Activated CD8-positive, alpha-beta memory T cell treated with anti-CD3 and anti-CD28 coated beads for 36 hours (primary cell): ENCODE data around the gene ABLIM1. TPM values are rescaled to one million over a fixed set of nuclear protein-coding genes. Genes with fewer than 3 reads are reported as not detected.

Experiments
- CTCF ChIA-PET: fragments of 350-600 bp; sonication (Branson Sonifier 250); formaldehyde crosslinking; loops from one replicate; lab custom pipeline; 2021; ENCODE audit warnings: antibody characterized with exemption; lab: Charles Lee
- POLR2A ChIA-PET: fragments of 350-600 bp; sonication (Branson Sonifier 250); formaldehyde crosslinking; loops from one replicate; lab custom pipeline; 2021; ENCODE audit warnings: antibody characterized with exemption; lab: Charles Lee
- total RNA-seq, 2 experiments: library from RNA; stranded (reverse); gene quantifications; one replicate each; pipeline ENCODE4 v1.2.3, GENCODE V29; 2021

The ABLIM1 gene
- total RNA-seq, 2 experiments from 2014 or later = 44.4 to 47.7 TPM

DNA sequence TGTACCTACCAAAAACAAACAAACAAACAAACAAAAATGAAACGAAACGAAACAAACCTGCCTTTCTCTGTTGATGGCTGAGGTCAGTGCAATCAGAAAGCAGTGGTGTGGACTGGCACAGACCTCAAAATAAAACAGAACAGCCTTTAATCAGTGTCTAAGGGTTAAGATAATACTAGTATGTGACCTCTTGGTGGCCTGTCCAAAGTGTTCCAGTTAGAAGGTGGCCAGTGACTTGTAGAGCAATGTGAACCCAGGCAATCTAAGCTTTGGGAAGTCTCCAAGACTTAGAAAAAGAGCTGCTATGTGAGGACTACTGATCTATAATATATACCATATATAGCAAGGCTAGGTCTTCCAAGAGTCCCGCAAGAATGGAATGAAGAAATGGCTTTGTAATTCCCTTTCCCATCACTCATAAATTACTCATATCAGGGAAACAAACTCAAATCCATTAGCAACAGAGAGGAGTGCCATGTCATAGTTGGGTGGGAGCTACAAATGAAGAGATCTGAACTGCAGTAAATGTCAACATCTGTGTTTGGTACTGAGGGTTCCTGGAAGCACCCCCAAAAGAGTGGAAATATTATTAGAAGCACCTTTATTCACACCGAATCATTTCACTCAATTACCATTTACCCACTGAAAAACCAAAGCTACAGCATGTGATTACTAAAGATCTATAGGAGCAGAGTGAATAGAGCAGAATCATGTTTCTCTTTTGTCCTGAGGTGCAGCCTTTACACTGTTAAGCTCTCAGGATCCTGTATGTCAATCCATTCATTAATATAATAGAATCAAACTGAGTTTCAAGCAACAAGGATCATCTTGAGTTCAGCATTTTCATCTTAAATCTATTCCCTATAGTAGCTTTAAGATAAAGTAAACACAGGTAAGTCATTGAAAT, 28.0 kb downstream of the ABLIM1 start:
- ChIA-PET POLR2A (no interaction called here), CTCF (interaction anchor here (1.6 kb wide), 1 partner anchor 8 kb away, joined by 4 read pairs; no protein-coding TSS in a partner anchor)

DNA sequence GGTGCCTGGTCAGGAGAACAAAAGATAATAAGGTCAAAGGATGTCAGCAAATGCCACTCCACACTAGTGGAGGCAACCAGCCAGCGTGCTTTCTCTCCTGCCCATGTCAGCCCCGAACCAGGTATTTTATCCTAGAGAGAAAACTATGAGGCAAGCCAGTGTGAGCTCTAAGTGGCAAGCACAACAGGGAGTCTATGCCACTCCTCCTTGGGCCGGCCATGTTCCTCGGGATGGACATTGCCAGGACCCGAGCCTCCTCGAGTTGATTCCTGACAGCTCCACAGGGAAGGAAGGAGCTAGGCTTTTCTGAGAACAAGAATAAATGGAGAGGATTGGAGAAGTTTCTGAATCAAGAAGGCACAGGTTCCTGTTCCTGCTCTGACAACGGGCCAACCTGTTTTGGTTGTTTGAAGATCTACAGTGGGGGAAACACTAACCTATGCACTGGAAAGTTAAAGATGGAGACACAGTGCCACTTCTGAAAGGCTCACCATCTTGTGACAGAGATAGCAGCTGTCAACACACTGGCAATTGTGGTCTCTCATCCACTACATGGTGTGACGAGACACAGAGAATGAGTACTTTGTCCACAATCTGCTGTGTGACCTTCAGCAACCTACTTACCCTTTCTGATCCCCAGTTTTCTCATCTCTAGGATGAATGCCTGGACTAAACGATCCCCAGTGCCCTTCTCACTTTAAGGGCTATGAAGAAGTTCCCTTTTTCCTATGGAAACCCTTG, 28.8 kb downstream of the ABLIM1 start:
- CTCF ChIA-PET = no interaction called here
- POLR2A ChIA-PET = no interaction called here

DNA sequence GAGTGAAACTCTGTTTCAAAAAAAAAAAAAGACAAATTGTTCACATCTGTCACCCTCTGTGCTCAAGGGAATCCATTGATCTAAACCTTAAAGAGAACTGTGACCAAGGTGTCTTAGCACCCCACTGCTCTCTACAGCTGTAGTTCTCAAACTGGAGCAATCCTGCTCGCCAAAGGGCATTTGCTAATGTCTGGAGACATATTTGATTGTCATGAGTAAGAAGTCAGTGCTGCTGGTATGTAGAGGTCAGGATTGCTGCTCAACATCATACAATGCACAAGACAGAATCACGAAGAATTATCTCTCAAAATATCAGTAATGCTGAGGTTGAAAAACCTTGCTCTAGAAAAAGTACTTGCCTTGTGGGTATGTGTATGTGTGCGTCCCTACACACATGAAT, 30.0 kb downstream of the ABLIM1 start:
- ChIA-PET POLR2A (no interaction called here), CTCF (interaction anchor here (1.5 kb wide), 1 partner anchor 67 kb away, joined by 3 read pairs; no protein-coding TSS in a partner anchor)

DNA sequence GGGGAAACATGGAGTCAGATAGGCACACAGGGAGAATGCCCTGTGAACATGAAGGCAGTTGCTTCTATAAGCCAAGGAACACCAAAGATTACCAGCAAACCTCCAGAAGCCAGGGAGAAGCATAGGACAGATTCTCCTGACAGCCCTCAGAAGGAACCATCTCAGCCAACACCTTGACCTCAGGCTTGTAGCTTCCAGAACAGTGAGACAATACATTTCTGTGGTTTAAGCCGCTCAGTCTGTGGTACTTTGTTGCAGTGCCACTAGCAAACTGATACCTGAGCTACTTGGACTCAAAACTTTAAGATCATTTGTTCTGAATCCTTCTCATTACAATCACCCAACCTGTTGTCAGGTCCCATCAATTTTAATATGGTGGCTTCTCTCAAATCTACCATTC, 31.2 kb downstream of the ABLIM1 start:
- ChIA-PET POLR2A (no interaction called here), CTCF (interaction anchor here (1.5 kb wide), 1 partner anchor 68 kb away, joined by 3 read pairs; no protein-coding TSS in a partner anchor)

DNA sequence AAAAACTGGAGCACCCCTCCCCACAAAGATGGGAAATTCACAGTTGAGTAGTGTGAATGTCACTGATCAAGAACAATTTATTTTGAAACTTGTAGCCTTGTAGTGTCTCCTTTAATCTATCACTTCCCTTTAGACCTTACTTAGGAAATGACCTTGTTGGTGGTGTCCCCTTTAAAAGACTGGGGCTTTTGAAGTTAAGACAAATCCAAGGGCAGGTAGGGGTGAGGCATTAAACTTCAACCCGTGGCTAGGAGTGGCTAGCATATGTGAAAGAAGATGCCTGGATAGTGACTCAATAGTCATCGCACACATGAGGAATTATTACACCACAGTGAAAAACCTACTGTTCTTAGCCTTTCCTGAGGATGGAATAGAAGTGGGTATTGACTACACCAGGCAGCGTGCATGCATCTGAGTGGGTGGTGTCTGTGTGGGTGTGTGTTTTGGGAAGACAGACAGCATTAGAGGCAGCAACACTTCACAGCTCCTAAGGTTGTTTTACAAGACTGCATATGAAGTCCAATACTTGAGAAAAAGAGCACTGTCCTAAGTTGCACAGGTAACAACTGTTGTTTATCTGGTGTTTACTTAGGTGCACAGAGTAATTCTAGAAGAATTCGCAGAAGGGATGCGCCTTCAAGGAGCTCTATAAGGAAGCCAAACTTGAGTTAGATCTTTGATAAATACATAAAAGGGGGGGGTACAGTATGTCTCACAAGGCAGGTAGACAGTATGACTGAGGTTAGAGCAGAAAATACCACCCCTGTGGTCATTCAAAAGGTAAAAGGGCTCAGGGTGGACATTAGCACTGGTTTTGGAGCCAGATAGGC, 32.9 kb downstream of the ABLIM1 start:
- ChIA-PET POLR2A (no interaction called here), CTCF (no interaction called here)

DNA sequence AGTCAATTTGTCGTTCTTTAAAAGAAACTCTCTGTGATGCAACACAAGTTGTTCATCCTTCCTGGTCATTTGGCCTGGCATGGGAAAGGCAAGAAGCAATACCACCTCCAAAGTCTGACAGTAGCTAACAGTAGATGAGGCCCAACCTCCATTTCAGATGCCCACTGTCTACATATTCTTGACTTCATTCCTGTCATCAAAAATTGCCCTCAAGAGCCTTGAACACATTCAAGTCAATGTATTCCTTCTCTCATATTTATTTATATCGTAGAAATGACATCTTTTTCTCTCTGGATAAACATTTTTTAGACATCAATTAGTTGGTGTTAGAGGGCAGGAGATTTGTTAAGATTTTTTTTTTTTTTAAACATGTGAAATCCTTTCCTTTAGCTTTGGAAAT, 33.7 kb downstream of the ABLIM1 start:
- POLR2A ChIA-PET = no interaction called here
- CTCF ChIA-PET = no interaction called here

DNA sequence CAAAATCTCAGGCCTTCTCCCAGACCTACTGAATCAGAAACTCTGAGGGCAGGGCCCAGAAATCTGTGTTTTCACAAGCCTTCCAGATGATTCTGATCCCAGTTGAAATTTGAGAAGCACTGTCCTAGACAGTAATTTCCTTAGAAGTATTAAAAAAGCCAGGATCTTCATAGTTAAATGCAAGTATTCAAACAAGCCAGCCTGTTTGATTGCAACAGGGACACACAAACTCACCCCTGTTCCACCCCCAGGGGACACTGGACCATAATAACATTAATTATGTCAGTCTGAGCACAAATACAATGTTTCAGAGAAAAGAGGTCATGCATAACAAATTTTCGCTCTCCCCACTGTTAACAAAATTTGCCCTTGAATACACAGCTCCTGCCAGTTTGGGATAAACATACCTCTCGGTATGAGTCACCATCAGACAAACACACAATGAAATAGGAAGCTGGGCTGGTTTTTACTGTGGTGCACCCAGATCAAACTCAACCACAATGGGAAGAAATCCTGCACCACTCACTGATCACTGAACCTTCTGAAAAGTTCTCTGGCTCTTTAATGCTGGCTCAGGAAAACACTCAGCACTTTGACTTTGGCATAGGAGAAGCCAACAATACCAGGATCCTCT, 34.3 kb downstream of the ABLIM1 start:
- ChIA-PET CTCF (no interaction called here), POLR2A (no interaction called here)

DNA sequence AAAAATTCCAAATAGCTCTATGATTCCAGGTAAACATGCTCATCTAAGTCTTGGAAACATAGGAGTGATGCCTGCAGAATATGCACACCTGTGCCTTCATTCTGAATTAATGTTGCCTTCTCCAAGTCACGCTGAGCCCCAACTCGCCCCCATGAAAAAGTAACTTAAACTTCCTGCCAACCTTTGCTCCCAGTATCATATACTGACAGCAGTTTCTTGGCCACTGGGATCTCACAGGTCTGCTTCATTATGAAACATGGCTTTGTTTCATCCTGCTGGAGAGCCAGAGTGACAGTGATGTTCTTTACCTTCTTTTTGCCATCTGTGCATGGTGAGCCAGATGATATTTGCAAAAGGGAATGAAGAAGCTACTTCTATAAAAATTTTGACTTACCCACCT, 34.9 kb downstream of the ABLIM1 start:
- CTCF ChIA-PET = no interaction called here

DNA sequence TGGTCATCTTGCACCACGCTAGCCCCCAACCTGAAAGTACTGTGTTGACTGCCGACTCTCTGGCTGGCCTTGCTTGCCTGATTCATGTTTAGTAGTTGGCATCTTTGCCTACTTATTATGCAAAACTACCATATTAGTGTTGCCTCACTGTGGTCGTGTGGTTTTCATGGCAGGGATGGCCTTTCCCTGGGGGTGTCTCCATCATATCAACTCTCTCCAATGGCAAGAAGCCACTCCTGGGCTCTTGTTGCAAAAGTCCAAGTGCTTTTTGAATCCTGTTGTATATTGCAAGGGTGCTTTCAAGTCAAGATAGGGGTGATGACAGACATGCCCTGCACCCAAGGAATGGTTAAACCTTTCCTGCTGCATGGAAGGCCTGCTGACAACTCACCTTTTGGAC, 39.4 kb downstream of the ABLIM1 start:
- CTCF ChIA-PET = no interaction called here
- POLR2A ChIA-PET = no interaction called here

More for the DNA sequence above, 34.9 kb downstream of the ABLIM1 start:
- POLR2A ChIA-PET = no interaction called here

DNA sequence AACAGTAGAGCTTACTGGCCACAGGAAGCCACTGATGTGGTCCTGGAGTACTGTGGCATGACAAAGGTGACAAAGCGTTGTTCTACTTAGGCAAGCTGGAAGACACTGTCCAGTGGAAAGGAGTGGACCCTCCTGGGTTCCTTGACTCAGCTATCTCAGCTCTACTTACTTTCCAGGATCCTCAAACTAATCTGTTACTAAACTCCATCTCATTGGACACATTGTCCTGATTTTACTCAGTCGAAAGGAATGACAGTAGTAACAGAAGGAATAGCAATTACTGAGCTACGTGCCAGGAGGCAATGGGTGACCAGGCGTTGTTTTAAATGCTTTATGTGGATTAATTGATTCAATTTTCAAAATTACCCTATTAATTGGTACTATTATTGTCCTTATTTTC, 41.6 kb downstream of the ABLIM1 start:
- ChIA-PET POLR2A (no interaction called here), CTCF (interaction anchor here (0.7 kb wide), 1 partner anchor 158 kb away, joined by 3 read pairs; no protein-coding TSS in a partner anchor)

DNA sequence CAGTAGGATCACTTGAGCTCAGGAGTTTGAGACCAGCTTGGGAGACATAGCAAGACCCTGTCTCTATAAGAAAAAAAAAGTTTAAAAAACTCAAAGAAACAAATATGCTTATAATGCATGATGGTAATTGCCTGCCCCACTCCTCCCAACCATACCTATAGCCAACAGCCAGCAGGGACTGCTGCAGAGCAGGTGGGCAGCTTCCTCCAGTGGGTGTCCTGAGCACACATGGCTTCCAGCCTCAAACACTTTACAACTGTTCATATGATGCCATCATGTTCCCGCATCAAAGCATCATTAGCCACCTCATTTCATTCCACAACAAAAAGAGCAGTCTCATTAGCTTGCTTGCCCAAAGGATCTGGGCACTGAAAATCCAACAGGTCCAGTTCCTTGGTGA, 42.0 kb downstream of the ABLIM1 start:
- CTCF ChIA-PET = interaction anchor here (1.1 kb wide), 1 partner anchor 22 kb away, joined by 3 read pairs; no protein-coding TSS in a partner anchor
- POLR2A ChIA-PET = no interaction called here

DNA sequence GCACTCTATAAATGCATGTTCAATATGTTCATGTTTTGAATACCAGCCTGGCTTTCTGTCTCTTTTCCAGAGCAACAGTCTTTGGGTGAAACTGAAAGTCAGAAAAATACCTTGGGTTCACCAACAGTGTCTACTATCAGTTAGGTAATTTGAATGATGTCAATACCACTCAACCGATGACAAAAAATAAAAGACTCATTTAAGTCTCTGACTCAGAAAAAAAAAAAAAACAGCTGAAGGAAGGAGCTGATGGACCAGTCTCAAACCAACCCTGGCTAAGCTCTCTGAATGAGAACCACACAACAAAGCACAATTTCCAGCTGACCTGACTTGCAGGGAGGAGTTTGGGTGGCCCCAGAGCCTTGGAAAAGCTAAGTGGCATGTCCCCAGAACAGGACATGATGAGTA, 42.5 kb downstream of the ABLIM1 start:
- ChIA-PET POLR2A (no interaction called here), CTCF (interaction anchor here (1.1 kb wide), 1 partner anchor 22 kb away, joined by 3 read pairs; no protein-coding TSS in a partner anchor)

DNA sequence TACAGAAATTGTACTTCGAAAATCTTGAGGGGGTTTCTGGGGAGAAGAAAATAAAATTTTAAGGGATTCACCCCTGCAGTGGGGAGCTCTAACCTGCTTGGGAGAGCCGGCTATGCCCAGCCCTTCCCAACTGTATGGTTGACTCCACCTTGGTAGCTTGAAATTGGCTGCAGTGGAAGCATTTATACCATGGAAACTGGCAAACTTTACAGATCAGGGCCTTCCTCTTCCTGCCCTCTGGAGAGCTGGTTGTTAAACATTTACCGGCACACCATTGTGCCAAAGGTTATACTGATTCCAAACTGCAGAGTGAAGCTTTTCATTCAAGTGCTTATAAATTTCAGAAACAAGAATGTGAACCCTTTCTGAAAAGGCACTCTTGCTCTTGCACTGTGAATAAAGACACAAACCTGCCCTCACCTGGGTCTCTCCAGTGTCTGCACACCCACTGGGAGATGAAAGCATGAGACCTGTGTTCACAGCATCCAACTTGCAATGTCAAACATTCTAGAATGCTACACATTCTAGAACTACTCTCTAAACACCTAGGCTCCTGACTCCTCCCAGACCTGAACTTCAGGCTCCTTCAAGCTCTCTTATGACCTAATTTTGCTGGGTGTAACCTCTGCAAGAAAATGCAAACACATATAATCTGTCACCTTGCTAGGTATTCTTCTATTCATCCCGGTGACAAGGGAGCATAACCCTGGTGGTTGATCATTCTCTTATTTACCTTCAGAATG, 44.7 kb downstream of the ABLIM1 start:
- CTCF ChIA-PET = no interaction called here
- POLR2A ChIA-PET = no interaction called here

DNA sequence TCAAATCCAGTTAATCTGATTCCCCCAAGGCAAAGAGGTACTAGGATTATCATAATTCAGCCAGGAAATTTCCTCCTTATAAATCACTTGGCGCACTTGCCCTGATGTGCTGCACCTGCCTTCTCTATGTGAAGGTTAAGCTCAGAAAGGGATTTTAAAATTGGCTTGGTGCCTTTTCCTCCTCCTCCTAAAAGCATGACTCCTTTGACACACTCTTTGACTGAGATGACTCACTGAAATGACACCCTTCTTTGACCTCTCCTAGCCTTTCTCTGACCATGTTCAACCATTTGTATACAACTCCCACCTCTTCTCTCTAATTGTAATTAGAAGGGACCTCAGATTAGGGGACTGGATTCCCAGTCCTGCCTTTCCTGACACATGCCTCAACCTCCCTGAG, 46.5 kb downstream of the ABLIM1 start:
- ChIA-PET CTCF (no interaction called here), POLR2A (no interaction called here)

DNA sequence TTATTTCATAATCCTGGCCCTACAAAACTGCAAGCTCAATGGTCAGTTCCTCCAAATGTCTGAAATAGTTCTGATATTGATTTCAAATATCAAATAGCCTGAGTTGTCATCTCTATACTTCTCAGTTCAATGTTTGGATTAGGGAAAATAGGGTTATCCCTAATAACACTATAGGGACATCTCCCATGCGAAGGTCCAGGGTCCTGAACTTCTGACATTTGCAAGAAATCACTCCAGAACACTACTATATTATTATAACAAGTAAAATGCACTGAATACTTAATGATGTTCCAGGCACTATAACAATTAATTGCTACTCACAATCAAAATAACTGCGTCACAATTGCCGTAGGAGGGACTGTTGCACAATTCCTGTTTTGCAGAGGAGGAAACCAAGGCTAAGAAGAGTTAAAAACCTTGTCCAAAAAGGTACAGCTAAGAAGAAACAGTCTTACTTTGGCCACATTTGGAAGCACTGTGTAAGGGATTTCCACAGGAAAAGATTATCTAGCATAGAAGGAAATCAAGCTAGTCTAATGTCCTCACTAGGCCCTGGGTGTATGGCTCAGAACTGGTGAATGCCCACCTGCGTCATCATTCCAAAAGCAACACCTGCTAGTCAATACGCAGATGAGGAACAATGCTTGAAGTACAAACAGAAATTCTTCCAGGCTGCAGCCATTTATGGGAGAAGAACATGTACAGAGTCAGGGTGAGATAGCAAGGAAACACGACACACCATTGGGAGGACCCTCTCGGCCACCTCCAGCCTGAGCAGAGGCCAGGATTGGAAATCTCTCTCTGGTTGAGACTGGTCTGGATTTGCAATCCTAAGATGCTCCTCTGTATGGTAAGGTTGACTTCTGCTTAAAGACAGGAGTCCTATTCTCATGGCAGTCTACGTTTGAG, 48.3 kb downstream of the ABLIM1 start:
- POLR2A ChIA-PET = no interaction called here
- CTCF ChIA-PET = no interaction called here

DNA sequence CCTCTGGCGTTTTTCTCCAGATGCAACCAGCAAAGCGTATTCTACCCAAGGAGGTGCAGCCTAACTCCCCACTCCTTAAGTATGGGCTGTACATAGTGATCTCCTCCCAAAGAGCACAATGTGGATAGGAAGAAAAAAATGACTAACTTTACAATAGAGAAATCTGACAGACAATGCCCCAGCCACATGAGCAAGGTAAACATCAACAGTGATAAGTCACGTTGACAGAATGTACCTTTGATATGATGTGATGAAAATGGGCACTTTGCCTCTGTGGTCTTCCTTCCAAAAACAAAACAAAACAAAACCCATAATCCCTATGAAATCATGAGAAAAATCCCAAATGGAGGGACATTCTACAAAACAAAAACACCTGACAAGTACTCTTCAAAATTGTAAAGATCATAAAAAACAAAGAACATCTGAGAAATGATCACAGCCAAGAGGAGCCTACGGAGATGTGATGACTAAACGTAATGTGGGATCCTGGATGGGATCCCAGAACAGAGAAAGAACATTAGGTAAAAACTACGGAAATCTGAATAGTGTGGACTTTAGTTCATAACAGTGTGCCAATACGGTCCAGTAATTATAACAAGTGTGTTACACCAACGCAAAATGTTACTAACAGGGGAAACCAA, 50.6 kb downstream of the ABLIM1 start:
- CTCF ChIA-PET = no interaction called here
- POLR2A ChIA-PET = no interaction called here
